Naive thymus-derived CD4-positive, alpha-beta T cell (primary cell): ENCODE data around the gene CLIC5. TPM values are rescaled to one million over a fixed set of nuclear protein-coding genes. Genes with fewer than 3 reads are reported as not detected.

Source experiments
- ATAC-seq: fragments of 150-1000 bp; cut with Tn5 transposase; 2 replicates; pipeline ENCODE4 v1.10.0; 2021; ENCODE audit warnings: mild to moderate bottlenecking, moderate library complexity
- CTCF ChIA-PET: fragments of 350-600 bp; sonication (Branson Sonifier 250); formaldehyde crosslinking; loops from one replicate; lab custom pipeline; 2021; ENCODE audit warnings: antibody characterized with exemption; lab: Charles Lee
- POLR2A ChIA-PET: fragments of 350-600 bp; sonication (Branson Sonifier 250); formaldehyde crosslinking; loops from one replicate; lab custom pipeline; 2021; ENCODE audit warnings: antibody characterized with exemption, inconsistent platforms; lab: Charles Lee
- DNase-seq, 9 donors: peaks; one replicate each; pipeline versions ENCODE4 v3.0.0 to v3.0.0-alpha.2; 2020 to 2022; ENCODE audit warnings: mixed read lengths in 1 of 9
- H3K27ac ChIP-seq: one replicate; pipeline ENCODE4 v1.7.0; 2013; ENCODE audit warnings: mild to moderate bottlenecking, low read depth, low read length, moderate library complexity
- H3K27me3 ChIP-seq, 2 donors: one replicate each; pipeline ENCODE4 v1.7.0; 2013; ENCODE audit warnings: low read length in 2 of 2, mild to moderate bottlenecking in 2 of 2, moderate library complexity in 2 of 2; ENCODE audit not compliant: control insufficient read depth in 2 of 2, insufficient read depth in 2 of 2
- H3K36me3 ChIP-seq, 3 experiments: 1 replicate in 2 of 3; 2 replicates in 1 of 3; pipeline ENCODE4 v1.7.0; 2013; ENCODE audit warnings: low read length in 3 of 3, mild to moderate bottlenecking in 3 of 3, moderate library complexity in 1 of 3; ENCODE audit not compliant: insufficient read depth in 3 of 3, control insufficient read depth in 2 of 3
- H3K4me1 ChIP-seq, 2 donors: one replicate each; pipeline ENCODE4 v1.7.0; 2013; ENCODE audit warnings: low read length in 2 of 2, mild to moderate bottlenecking in 2 of 2, moderate library complexity in 1 of 2; ENCODE audit not compliant: control insufficient read depth in 2 of 2, insufficient read depth in 2 of 2
- H3K4me3 ChIP-seq: 2 replicates; pipeline ENCODE4 v1.7.0; 2013; ENCODE audit warnings: mild to moderate bottlenecking, low read length
- H3K9me3 ChIP-seq, 3 experiments: 1 replicate in 2 of 3; 2 replicates in 1 of 3; pipeline ENCODE4 v1.7.0; 2013; ENCODE audit warnings: low read length in 3 of 3; ENCODE audit not compliant: control insufficient read depth in 2 of 3
- H3K27ac Mint-ChIP-seq, 9 donors: one replicate each; pipeline ENCODE4 v1.8.0; 2020 to 2022; ENCODE audit warnings: mixed read lengths in 9 of 9, mild to moderate bottlenecking in 8 of 9, moderate library complexity in 5 of 9, inconsistent platforms in 2 of 9
- H3K27me3 Mint-ChIP-seq, 5 donors: one replicate each; pipeline ENCODE4 v1.8.0; 2021 to 2022; ENCODE audit warnings: mixed read lengths in 5 of 5, mild to moderate bottlenecking in 1 of 5
- H3K36me3 Mint-ChIP-seq, 5 donors: one replicate each; pipeline ENCODE4 v1.8.0; 2020 to 2022; ENCODE audit warnings: mixed read lengths in 5 of 5, mild to moderate bottlenecking in 3 of 5, inconsistent platforms in 1 of 5
- H3K4me1 Mint-ChIP-seq, 7 donors: one replicate each; pipeline ENCODE4 v1.8.0; 2020 to 2022; ENCODE audit warnings: mixed read lengths in 7 of 7, mild to moderate bottlenecking in 3 of 7, inconsistent platforms in 1 of 7
- H3K4me3 Mint-ChIP-seq, 10 donors: one replicate each; pipeline ENCODE4 v1.8.0; 2020 to 2022; ENCODE audit warnings: mild to moderate bottlenecking in 10 of 10, mixed read lengths in 10 of 10, moderate library complexity in 6 of 10, inconsistent platforms in 2 of 10
- H3K9me3 Mint-ChIP-seq, 11 donors: one replicate each; pipeline ENCODE4 v1.8.0; 2020 to 2022; ENCODE audit warnings: mixed read lengths in 11 of 11, mild to moderate bottlenecking in 4 of 11, inconsistent platforms in 1 of 11, moderate library complexity in 1 of 11
- intact Hi-C, 2 donors: fragments of 100-400 bp; cut with micrococcal nuclease; formaldehyde crosslinking; loops; one replicate each; pipeline ENCODE4 v1.15.1; 2023
- polyA plus RNA-seq, 2 donors: library from polyadenylated mRNA; unstranded; fragments of 300-500 nt; fragmentation: Illumina TruSeq; gene quantifications; one replicate each; pipeline ENCODE4 v1.2.3, GENCODE V29; 2021
- total RNA-seq, 6 experiments: library from RNA in 5 of 6; stranded (reverse) in 5 of 6; gene quantifications; 1 replicate in 5 of 6; 2 replicates in 1 of 6; pipeline ENCODE4 v1.2.3 and lab custom pipeline; 2021 to 2026

CLIC5 gene
- total and polyA plus RNA-seq, 7 experiments from 2014 or later, result 0.41 to 4.1 (median 2.6) TPM

- Mint-ChIP-seq H3K27ac (no peak overlapping the region), H3K36me3 (no peaks in the 10 kb centered on the region), H3K9me3 (peaks cover 0 to 2% (median 0%) of the 10 kb centered on the region in 11 donors), H3K4me3 (no peak overlapping the region), H3K4me1 (peaks cover 0 to 2% (median 0%) of the 10 kb centered on the region in 7 donors), H3K27me3 (peaks cover 6 to 29% (median 24%) of the 10 kb centered on the region in 5 donors)
- ChIA-PET POLR2A (no interaction called here), CTCF (no interaction called here)
- DNase-seq (no peak), ATAC-seq (no peak)
- intact Hi-C loops, result no loop called here
- Histone ChIP-seq H3K4me3 (no peak overlapping the region), H3K27ac (no peak overlapping the region), H3K36me3 (no peaks in the 10 kb centered on the region), H3K9me3 (no peaks in the 10 kb centered on the region), H3K27me3 (no peaks in the 10 kb centered on the region), H3K4me1 (no peaks in the 10 kb centered on the region)
These were observed 145.1 kb downstream of the CLIC5 start for GRCh38 chr6:45870531-45870930.

- Mint-ChIP-seq H3K27me3 (peaks cover 6 to 25% (median 22%) of the 10 kb centered on the region in 5 donors), H3K4me3 (no peak overlapping the region), H3K27ac (no peak overlapping the region), H3K9me3 (peaks cover 0 to 2% (median 0%) of the 10 kb centered on the region in 11 donors), H3K4me1 (peaks cover 0 to 3% (median 0%) of the 10 kb centered on the region in 7 donors), H3K36me3 (no peaks in the 10 kb centered on the region)
- ATAC-seq (no peak), DNase-seq (no peak)
- no peaks in the 10 kb centered on the region for H3K9me3 ChIP-seq
- H3K4me1 ChIP-seq, result no peaks in the 10 kb centered on the region
- ChIA-PET POLR2A (no interaction called here), CTCF (interaction anchor here (0.6 kb wide), 1 partner anchor 306 kb away, joined by 4 read pairs; no protein-coding TSS in a partner anchor)
- H3K27me3 ChIP-seq, result no peaks in the 10 kb centered on the region
- no peak overlapping the region for H3K4me3 ChIP-seq
- no peak overlapping the region for H3K27ac ChIP-seq
- H3K36me3 ChIP-seq, result no peaks in the 10 kb centered on the region
- intact Hi-C loops, result no loop called here
These were observed 151.0 kb downstream of the CLIC5 start for GRCh38 chr6:45864651-45865050.

GRCh38 chr6:45858691-45859090, 157.0 kb downstream of the CLIC5 start:
- H3K27me3 Mint-ChIP-seq, result peaks cover 2 to 17% (median 6%) of the 10 kb centered on the region in 5 donors
- no peaks in the 10 kb centered on the region for H3K4me1 Mint-ChIP-seq
- Histone ChIP-seq H3K27ac (no peak overlapping the region), H3K36me3 (no peaks in the 10 kb centered on the region), H3K4me3 (no peak overlapping the region), H3K27me3 (no peaks in the 10 kb centered on the region), H3K9me3 (no peaks in the 10 kb centered on the region), H3K4me1 (no peaks in the 10 kb centered on the region)
- no peak for DNase-seq
- intact Hi-C loops, result no loop called here
- POLR2A ChIA-PET, result no interaction called here
- no peak overlapping the region for H3K27ac Mint-ChIP-seq
- no peaks in the 10 kb centered on the region for H3K36me3 Mint-ChIP-seq
- no peaks in the 10 kb centered on the region for H3K9me3 Mint-ChIP-seq
- CTCF ChIA-PET, result no interaction called here
- no peak overlapping the region for H3K4me3 Mint-ChIP-seq
- no peak for ATAC-seq

GRCh38 chr6:45857827-45858226, 157.8 kb downstream of the CLIC5 start:
- ChIA-PET CTCF (no interaction called here), POLR2A (no interaction called here)
- ATAC-seq (no peak), DNase-seq (no peak)
- Mint-ChIP-seq H3K4me1 (no peaks in the 10 kb centered on the region), H3K4me3 (no peak overlapping the region), H3K9me3 (no peaks in the 10 kb centered on the region), H3K36me3 (no peaks in the 10 kb centered on the region), H3K27ac (no peak overlapping the region), H3K27me3 (peaks cover 2 to 17% (median 6%) of the 10 kb centered on the region in 5 donors)
- Histone ChIP-seq H3K9me3 (no peaks in the 10 kb centered on the region), H3K4me1 (no peaks in the 10 kb centered on the region), H3K27ac (no peak overlapping the region), H3K36me3 (no peaks in the 10 kb centered on the region), H3K4me3 (no peak overlapping the region), H3K27me3 (no peaks in the 10 kb centered on the region)
- intact Hi-C loops, result no loop called here

GRCh38 chr6:45855642-45856394, 159.8 kb downstream of the CLIC5 start:
- Histone ChIP-seq H3K27ac (no peak overlapping the region), H3K36me3 (no peaks in the 10 kb centered on the region), H3K4me3 (no peak overlapping the region), H3K4me1 (no peaks in the 10 kb centered on the region), H3K9me3 (no peaks in the 10 kb centered on the region), H3K27me3 (no peaks in the 10 kb centered on the region)
- intact Hi-C loops, result no loop called here
- POLR2A ChIA-PET, result no interaction called here
- Mint-ChIP-seq H3K4me3 (no peak overlapping the region), H3K27ac (no peak overlapping the region), H3K9me3 (peaks cover 0 to 4% (median 0%) of the 10 kb centered on the region in 11 donors), H3K27me3 (peaks cover 2 to 20% (median 16%) of the 10 kb centered on the region in 5 donors), H3K36me3 (peaks cover 0 to 4% (median 0%) of the 10 kb centered on the region in 5 donors), H3K4me1 (no peaks in the 10 kb centered on the region)
- no peak for DNase-seq
- ATAC-seq, result no peak
- CTCF ChIA-PET, result no interaction called here

GRCh38 chr6:45854149-45854742, 161.4 kb downstream of the CLIC5 start:
- H3K4me1 ChIP-seq, result no peaks in the 10 kb centered on the region
- H3K36me3 Mint-ChIP-seq, result peaks cover 0 to 4% (median 0%) of the 10 kb centered on the region in 5 donors
- H3K36me3 ChIP-seq, result no peaks in the 10 kb centered on the region
- ChIA-PET CTCF (interaction anchor here (0.6 kb wide), 1 partner anchor 37 kb away, joined by 4 read pairs; no protein-coding TSS in a partner anchor), POLR2A (no interaction called here)
- peaks cover 2 to 23% (median 16%) of the 10 kb centered on the region in 5 donors for H3K27me3 Mint-ChIP-seq
- no peak overlapping the region for H3K4me3 Mint-ChIP-seq
- no peak overlapping the region for H3K4me3 ChIP-seq
- H3K27ac ChIP-seq, result no peak overlapping the region
- H3K9me3 Mint-ChIP-seq, result peaks cover 0 to 4% (median 0%) of the 10 kb centered on the region in 11 donors
- no peaks in the 10 kb centered on the region for H3K9me3 ChIP-seq
- H3K27me3 ChIP-seq, result no peaks in the 10 kb centered on the region
- ATAC-seq, result no peak
- DNase-seq, result no peak
- no peak overlapping the region for H3K27ac Mint-ChIP-seq
- no peaks in the 10 kb centered on the region for H3K4me1 Mint-ChIP-seq
- intact Hi-C loops, result no loop called here
